HG03571 (cell line): ENCODE data around the gene OSBPL2.

Experiments used
- ATAC-seq: cut with Tn5 transposase; IDR thresholded peaks from one replicate; pipeline ENCODE4 v1.9.1; 2021; ENCODE audit not compliant: unreplicated experiment

The OSBPL2 gene

GRCh38 chr20:62296724-62297448 lies 58.6 kb downstream of the OSBPL2 start:
- no peak for ATAC-seq

DNA sequence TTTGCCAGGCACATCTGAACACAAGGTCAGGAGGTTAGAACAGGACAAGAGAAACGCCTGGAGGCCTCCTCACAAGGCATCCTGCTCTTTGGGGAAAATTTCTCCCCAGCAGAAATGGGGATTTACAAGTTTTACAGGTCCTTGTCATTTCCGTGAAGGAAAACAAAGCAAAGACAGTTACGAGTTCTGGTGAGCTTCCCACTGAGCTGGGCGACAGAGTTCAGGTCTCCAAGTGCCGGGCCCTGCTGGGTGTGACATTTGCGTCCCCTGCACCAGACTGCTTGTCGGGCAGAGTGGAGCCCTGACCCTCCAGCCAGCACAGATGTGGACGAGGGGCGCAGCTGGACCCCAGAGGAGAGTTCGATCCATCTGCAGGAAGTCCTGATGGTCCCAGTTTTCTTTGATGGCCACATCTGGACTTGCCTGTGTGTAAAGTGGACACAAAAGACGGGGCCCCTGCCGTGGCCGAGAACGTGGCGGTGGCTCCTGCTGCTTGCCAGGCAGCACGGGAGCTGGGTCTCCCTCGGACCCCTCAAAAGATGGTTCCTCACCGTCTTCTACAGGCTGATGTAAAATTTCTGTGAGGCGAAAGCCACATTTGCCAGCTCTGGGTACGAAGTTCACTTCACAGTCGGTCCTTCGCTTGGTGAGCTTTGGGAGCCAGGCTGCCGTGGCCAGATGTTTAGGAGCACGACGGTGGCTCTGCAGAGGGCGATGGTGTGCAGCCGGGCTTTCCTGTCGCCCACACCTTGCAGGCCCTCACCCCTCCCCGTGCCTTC lies 59.3 kb downstream of the OSBPL2 start:
- ATAC-seq, result no peak

DNA sequence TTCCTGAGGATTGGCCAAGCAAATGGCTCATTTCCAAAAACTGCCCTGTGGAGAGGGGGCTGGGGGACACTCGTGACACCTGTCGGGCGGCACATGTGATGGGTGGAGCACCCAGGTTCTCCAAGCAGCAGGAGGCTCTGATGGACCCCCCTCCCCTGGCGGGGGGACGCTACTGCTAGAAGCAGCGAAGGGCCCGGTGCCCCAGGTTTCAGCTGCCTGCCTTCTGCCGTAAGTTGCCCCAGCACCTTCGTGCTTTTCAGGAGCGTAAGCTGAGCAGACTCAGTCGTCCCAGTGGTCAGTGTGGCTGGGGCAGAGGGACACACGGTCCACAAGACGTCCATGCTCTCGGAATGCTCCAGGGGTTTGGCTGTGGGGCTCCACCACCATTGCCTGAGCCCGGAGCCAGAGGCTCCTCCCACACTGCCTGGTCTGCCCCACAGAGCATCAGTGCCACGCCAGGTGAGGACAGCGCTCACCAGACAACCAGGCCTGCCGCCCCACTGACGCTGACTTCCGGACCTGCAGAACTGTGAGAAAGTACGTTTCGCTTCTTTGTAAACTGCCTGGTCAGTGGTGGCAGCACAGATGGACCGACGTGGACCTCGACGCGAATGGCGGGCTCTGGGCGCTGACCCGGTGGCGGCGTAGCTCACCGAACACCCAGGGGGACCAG lies 60.4 kb downstream of the OSBPL2 start:
- no peak for ATAC-seq

- no peak for ATAC-seq
These were observed 61.4 kb downstream of the OSBPL2 start for GRCh38 chr20:62299666-62300236.

DNA sequence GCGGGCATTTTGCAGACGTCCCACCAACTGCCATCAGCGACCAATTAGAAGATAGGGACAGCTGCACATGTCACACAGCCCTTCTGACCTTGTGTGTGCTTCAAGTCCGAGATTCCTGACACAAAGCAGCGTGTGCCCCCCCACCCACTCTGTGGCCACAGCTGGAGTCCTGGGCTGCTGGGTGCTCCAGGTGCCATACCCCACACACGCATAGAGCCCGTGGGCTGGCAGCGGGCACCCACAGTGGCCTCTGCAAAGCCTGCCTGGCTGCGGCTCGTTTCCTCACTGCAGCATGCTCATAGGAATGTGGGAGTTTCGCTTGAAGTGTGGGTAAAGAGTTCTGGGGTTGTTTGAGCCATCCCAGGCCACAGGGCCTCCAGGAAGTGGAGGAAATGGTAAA lies 62.0 kb downstream of the OSBPL2 start:
- ATAC-seq, result no peak

DNA sequence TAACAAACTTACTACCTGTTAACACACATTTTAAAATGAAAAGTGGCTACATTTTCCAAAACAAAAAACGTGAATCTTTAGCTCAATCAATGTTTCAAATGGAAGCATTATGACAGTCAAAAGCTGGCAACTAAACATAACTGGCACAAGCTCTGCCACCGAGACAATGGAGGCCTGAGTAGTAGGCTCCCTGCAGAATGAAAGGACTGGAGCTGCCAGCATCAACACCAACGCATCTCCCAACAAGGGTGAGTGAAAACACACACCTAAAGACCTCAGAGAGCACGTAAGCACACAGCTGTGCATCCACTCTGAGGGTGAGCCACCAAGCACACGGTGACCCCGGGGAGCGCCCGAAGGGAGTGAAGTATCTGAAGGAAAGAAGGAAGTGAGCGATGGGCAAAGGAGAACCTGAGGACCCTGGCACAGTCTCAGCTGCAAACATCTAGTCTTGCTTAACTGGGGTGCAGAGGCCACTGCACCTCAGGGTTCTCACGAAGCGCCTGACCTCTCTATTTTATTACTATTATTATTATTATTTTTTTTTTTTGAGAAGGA lies 62.9 kb downstream of the OSBPL2 start:
- no peak for ATAC-seq

DNA sequence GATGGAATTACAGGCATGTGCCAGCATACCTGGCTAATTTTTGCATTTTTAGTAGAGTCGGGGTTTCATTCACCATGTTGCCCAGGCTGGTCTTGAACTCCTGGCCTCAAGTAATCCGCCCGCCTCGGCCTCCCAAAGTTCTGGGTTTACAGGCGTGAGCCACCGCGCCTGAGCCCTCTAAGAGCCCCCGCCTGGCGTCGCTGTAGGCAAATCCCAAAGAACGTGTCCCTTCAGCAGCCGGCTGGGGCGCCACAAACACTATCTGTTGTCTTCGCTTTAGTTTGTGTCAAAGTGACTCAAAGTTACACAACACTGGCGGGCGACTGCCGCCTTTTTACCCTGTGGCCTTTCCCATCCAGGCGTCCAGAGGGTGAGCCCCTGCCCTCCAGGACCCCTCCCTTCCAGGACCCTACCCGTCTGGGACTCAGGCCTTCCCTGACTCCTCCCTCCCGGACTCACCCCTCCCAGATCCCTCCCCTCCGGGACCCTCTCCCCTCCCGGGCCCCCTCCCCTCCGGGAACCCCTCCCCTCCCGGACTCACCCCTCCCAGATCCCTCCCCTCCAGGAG lies 63.5 kb downstream of the OSBPL2 start:
- peak; percentile 29 for ATAC-seq

DNA sequence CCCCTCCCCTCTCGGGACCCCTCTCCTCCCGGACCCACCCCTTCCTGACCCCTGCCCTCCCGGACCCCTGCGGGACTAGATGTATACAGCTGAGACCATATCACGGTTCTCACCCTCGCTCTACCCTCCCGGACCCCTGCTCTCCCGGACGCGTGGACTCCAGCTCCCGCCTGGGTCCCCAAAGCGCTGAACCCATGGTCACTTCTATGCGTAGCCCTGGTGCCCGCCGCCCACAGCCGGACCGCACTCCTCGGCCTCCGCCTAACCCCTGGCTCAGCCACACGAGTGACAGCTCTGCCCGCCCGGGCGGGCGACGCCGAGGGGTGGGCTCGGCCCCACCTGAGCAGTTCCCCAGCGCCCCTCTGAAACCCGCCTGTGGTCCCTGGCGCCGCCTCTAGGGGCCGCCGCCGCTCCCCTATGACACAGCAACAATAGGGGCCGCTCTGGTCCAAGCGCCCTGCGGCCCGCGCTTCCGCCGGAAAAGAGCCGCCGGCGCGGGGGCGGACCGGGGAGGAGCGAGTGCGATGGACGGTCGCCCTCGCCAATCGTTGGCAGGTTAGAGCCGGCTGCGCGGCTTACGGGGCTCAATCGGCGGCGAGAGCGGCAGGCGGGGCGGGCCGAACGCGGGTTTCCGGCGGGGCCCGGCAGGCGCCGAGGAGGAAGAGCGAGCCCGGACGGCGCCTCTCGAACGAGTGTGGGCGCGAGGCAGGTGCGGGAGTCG lies 64.2 kb downstream of the OSBPL2 start, which contains the start of gene ADRM1:
Gene ADRM1 (plus strand): TSS at position 657 of the 721 bp plus-strand sequence. CDS start 572 bp downstream, outside the sequence.
- peak; percentile 80 for ATAC-seq

DNA sequence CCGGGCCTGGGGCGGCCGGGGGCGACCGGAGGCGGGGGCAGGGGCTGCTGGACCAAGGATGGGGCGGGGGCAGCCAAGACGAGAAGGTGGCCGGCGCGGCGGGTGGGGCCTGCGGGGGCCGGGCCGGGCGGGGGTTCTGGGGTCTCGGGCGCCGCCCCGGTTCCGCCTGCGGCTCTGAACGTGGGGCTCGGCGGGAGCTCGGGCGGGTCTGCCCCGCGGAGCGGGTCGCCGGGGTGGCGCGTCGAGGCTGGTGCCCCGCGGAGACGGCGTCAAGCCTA lies 64.7 kb downstream of the OSBPL2 start:
- ATAC-seq, result no peak

DNA sequence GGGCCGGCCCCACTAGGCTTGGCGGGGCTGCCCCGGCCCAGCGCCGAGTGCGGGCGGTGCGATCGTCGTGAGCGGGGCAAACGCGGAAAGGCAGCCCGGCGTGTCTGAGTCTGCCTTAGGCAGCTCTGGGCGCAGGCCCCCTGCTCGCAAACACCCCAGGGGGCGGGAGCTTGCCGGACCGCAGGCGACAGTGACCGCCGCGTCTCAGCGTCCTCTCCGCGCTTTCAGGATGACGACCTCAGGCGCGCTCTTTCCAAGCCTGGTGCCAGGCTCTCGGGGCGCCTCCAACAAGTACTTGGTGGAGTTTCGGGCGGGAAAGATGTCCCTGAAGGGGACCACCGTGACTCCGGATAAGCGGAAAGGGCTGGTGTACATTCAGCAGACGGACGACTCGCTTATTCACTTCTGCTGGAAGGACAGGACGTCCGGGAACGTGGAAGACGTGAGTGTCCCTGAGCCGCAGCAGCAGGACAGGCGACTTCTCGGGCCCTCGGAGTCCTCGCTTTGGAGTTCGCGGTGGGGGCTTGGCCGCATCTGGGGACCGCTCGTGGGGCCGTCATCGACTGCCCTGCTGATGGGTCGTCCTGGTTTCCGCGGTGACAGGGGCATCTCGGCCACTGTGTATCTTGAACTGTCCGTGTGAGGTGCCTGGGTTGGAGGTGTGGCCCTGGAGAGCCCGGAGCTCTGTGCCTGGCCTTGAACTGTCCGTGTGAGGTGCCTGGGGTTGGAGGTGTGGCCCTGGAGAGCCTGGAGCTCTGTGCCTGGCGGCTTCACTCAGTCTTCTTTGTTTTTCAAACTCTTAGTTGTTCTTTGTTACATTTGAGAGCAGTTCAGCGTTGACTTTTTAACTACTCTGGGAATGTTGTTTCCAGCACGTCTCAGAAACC lies 65.3 kb downstream of the OSBPL2 start:
- ATAC-seq, result peak; percentile 13

DNA sequence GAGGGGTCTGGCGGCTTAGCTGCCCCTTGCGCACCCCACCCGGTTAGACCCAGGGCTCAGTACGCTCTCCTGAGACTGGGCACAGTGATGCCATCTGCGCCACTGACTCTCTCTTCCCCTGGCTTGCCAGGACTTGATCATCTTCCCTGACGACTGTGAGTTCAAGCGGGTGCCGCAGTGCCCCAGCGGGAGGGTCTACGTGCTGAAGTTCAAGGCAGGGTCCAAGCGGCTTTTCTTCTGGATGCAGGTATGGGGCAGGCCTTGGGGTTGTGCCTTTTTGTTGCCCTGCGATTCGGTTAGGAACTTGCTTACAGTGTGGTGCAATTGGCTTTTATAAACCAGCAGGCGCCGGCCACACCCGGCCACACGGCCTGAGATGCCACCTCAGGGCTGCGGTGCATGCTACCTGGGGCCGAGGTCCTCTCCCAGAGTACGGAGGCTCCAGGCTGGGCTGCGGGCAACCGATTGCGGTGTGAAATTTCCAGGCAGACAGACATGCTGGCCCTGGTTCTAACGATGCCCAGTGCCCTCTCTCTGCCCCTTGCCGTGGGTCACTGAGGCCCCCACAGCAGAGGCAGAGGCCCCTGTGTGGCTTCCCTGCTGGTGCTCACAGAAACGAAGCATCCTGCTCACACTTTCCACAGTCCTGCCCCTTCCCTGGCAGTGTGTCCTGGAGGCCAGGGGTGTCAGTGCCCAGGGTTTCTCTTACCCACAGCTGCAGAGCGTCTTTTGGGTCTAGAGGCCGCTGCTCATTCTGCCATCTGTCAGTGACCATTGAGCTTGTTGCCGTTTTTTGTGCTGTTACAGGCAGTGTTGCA lies 66.2 kb downstream of the OSBPL2 start:
- no peak for ATAC-seq

- ATAC-seq, result no peak
These were observed 66.9 kb downstream of the OSBPL2 start for GRCh38 chr20:62305149-62305764.

- ATAC-seq, result no peak
These were observed 67.6 kb downstream of the OSBPL2 start for GRCh38 chr20:62305765-62306413.

- no peak for ATAC-seq
These were observed 68.3 kb downstream of the OSBPL2 start for GRCh38 chr20:62306414-62307187.

GRCh38 chr20:62307226-62308101 lies 69.1 kb downstream of the OSBPL2 start:
- no peak for ATAC-seq
